SJSA1 (cell line): ENCODE measurements around the gene CDC20. TPM values are rescaled to one million over a fixed set of nuclear protein-coding genes. Genes with fewer than 3 reads are reported as not detected.

Source experiments
- DNase-seq, 2 experiments: peaks; one replicate each; pipeline ENCODE4 v3.0.0-alpha.2; 2015 to 2020; ENCODE audit warnings: low spot score in 2 of 2, low read depth in 1 of 2
- H3K27ac ChIP-seq: fragments of 250-450 bp; sonication (Bioruptor Pico); 2 replicates; pipeline ENCODE4 v1.5.1; 2020; ENCODE audit warnings: mild to moderate bottlenecking, moderate library complexity
- H3K27me3 ChIP-seq: fragments of 250-450 bp; sonication (Bioruptor Pico); replicated peaks from 2 replicates; pipeline ENCODE4 v1.5.1; 2020; ENCODE audit warnings: mild to moderate bottlenecking, moderate library complexity
- H3K36me3 ChIP-seq: fragments of 250-450 bp; sonication (Bioruptor Pico); 2 replicates; pipeline ENCODE4 v1.5.1; 2020; ENCODE audit warnings: mild to moderate bottlenecking
- H3K4me1 ChIP-seq: fragments of 250-450 bp; sonication (Bioruptor Pico); replicated peaks from 2 replicates; pipeline ENCODE4 v1.6.1; 2021; ENCODE audit warnings: mild to moderate bottlenecking
- H3K4me3 ChIP-seq: fragments of 250-450 bp; sonication (Bioruptor Pico); 2 replicates; pipeline ENCODE4 v1.5.1; 2020; ENCODE audit warnings: mild to moderate bottlenecking
- H3K9me3 ChIP-seq: fragments of 250-450 bp; sonication (Bioruptor Pico); replicated peaks from 2 replicates; pipeline ENCODE4 v1.5.1; 2020; ENCODE audit warnings: mild to moderate bottlenecking
- total RNA-seq: library from RNA; depleted of rRNA; stranded (reverse); fragments of >200 nt; shearing (Covaris generic); gene quantifications from 2 replicates; pipeline ENCODE4 v1.2.3, GENCODE V29; 2014; rRNA removed

The CDC20 gene
- total RNA-seq = 194 and 257 TPM in 2 replicates

- H3K4me3 ChIP-seq = peak within 1 kb of the TSS; percentile 54
- H3K36me3 ChIP-seq = peaks cover 55% of the 10 kb centered on the region
- H3K27me3 ChIP-seq = no peaks in the 10 kb centered on the region
- H3K27ac ChIP-seq = peak within 1 kb of the TSS; percentile 88
- no peaks in the 10 kb centered on the region for H3K9me3 ChIP-seq
- peak; percentile 99 for DNase-seq
- H3K4me1 ChIP-seq = peaks cover 49% of the 10 kb centered on the region
Observed at GRCh38 chr1:43358746-43359693, at the start of gene CDC20. TSS of gene CDC20 (plus strand) at chr1:43358981. CDS start at chr1:43359216, 235 bp downstream.

- Histone ChIP-seq H3K27me3 (no peaks in the 10 kb centered on the region), H3K9me3 (no peaks in the 10 kb centered on the region)
- DNase-seq = no peak
Observed at GRCh38 chr1:43309405-43310025, 49.3 kb upstream of the CDC20 start.

GRCh38 chr1:43311521-43311920 is 47.3 kb upstream of the CDC20 start:
- Histone ChIP-seq H3K4me3 (no peak overlapping the region), H3K27ac (no peak overlapping the region), H3K9me3 (no peaks in the 10 kb centered on the region), H3K27me3 (no peaks in the 10 kb centered on the region), H3K4me1 (no peaks in the 10 kb centered on the region), H3K36me3 (no peaks in the 10 kb centered on the region)
- no peak for DNase-seq

More at GRCh38 chr1:43309405-43310025, 49.3 kb upstream of the CDC20 start:
- Histone ChIP-seq H3K27ac (no peak overlapping the region), H3K36me3 (no peaks in the 10 kb centered on the region), H3K4me3 (no peak overlapping the region), H3K4me1 (no peaks in the 10 kb centered on the region)

- Histone ChIP-seq H3K9me3 (no peaks in the 10 kb centered on the region), H3K36me3 (no peaks in the 10 kb centered on the region), H3K27me3 (no peaks in the 10 kb centered on the region), H3K27ac (no peak overlapping the region), H3K4me3 (no peak overlapping the region), H3K4me1 (no peaks in the 10 kb centered on the region)
- no peak for DNase-seq
Observed at GRCh38 chr1:43312212-43312623, 46.6 kb upstream of the CDC20 start.

GRCh38 chr1:43312663-43313515 is 45.9 kb upstream of the CDC20 start:
- Histone ChIP-seq H3K9me3 (no peaks in the 10 kb centered on the region), H3K4me1 (no peaks in the 10 kb centered on the region), H3K4me3 (no peak overlapping the region), H3K27ac (no peak overlapping the region), H3K36me3 (no peaks in the 10 kb centered on the region), H3K27me3 (no peaks in the 10 kb centered on the region)
- no peak for DNase-seq

GRCh38 chr1:43313771-43314170 is 45.0 kb upstream of the CDC20 start:
- no peak overlapping the region for H3K4me3 ChIP-seq
- H3K4me1 ChIP-seq = no peaks in the 10 kb centered on the region
- no peak for DNase-seq
- no peak overlapping the region for H3K27ac ChIP-seq
- no peaks in the 10 kb centered on the region for H3K9me3 ChIP-seq
- no peaks in the 10 kb centered on the region for H3K36me3 ChIP-seq
- H3K27me3 ChIP-seq = no peaks in the 10 kb centered on the region

GRCh38 chr1:43314233-43314632 is 44.5 kb upstream of the CDC20 start:
- H3K4me3 ChIP-seq = no peak overlapping the region
- H3K27me3 ChIP-seq = no peaks in the 10 kb centered on the region
- H3K4me1 ChIP-seq = no peaks in the 10 kb centered on the region
- DNase-seq = no peak
- H3K36me3 ChIP-seq = no peaks in the 10 kb centered on the region
- H3K9me3 ChIP-seq = no peaks in the 10 kb centered on the region
- H3K27ac ChIP-seq = no peak overlapping the region

- Histone ChIP-seq H3K9me3 (no peaks in the 10 kb centered on the region), H3K27me3 (no peaks in the 10 kb centered on the region), H3K27ac (no peak overlapping the region), H3K4me3 (no peak overlapping the region), H3K36me3 (no peaks in the 10 kb centered on the region), H3K4me1 (no peaks in the 10 kb centered on the region)
- no peak for DNase-seq
Observed at GRCh38 chr1:43315481-43315880, 43.3 kb upstream of the CDC20 start.

GRCh38 chr1:43315963-43316737 is 42.6 kb upstream of the CDC20 start:
- no peak overlapping the region for H3K4me3 ChIP-seq
- no peaks in the 10 kb centered on the region for H3K36me3 ChIP-seq
- H3K27me3 ChIP-seq = no peaks in the 10 kb centered on the region
- no peaks in the 10 kb centered on the region for H3K9me3 ChIP-seq
- no peak overlapping the region for H3K27ac ChIP-seq
- no peaks in the 10 kb centered on the region for H3K4me1 ChIP-seq
- DNase-seq = no peak

GRCh38 chr1:43316738-43317520 is 41.9 kb upstream of the CDC20 start:
- H3K9me3 ChIP-seq = no peaks in the 10 kb centered on the region
- no peak for DNase-seq
- no peaks in the 10 kb centered on the region for H3K36me3 ChIP-seq
- H3K27me3 ChIP-seq = no peaks in the 10 kb centered on the region
- H3K27ac ChIP-seq = no peak overlapping the region
- no peak overlapping the region for H3K4me3 ChIP-seq
- H3K4me1 ChIP-seq = no peaks in the 10 kb centered on the region

GRCh38 chr1:43317817-43318471 is 40.8 kb upstream of the CDC20 start:
- Histone ChIP-seq H3K9me3 (no peaks in the 10 kb centered on the region), H3K27me3 (no peaks in the 10 kb centered on the region), H3K4me1 (no peaks in the 10 kb centered on the region), H3K36me3 (no peaks in the 10 kb centered on the region), H3K4me3 (no peak overlapping the region), H3K27ac (no peak overlapping the region)
- no peak for DNase-seq

GRCh38 chr1:43318831-43319230 is 40.0 kb upstream of the CDC20 start:
- Histone ChIP-seq H3K27me3 (no peaks in the 10 kb centered on the region), H3K4me1 (no peaks in the 10 kb centered on the region), H3K9me3 (no peaks in the 10 kb centered on the region), H3K4me3 (no peak overlapping the region), H3K27ac (no peak overlapping the region), H3K36me3 (no peaks in the 10 kb centered on the region)
- DNase-seq = no peak
